Measurements from ENCODE around the gene SBNO2.
A peak's percentile ranks its signal among the peaks of the same experiment; 100 is the strongest.

The SBNO2 gene

GRCh38 chr19:1154731-1155351 is 19.2 kb downstream of the SBNO2 start:
- peak; percentile 46 for DNase-seq (ENCODE audit: low read depth)

GRCh38 chr19:1153891-1154730 is 20.0 kb downstream of the SBNO2 start:
- no peak for DNase-seq (ENCODE audit: low read depth)

GRCh38 chr19:1151917-1152587 is 22.0 kb downstream of the SBNO2 start:
- no peak for DNase-seq (ENCODE audit: low read depth)

- DNase-seq (ENCODE audit: low read depth): no peak
These were observed 22.9 kb downstream of the SBNO2 start for GRCh38 chr19:1151037-1151724.

- no peak for DNase-seq (ENCODE audit: low read depth)
These were observed 23.6 kb downstream of the SBNO2 start for GRCh38 chr19:1150333-1151036.

- DNase-seq (ENCODE audit: low read depth): no peak
These were observed 24.6 kb downstream of the SBNO2 start for GRCh38 chr19:1149259-1150045.

GRCh38 chr19:1147934-1148549 is 26.0 kb downstream of the SBNO2 start:
- DNase-seq (ENCODE audit: low read depth): no peak

GRCh38 chr19:1146858-1147780 is 26.9 kb downstream of the SBNO2 start:
- no peak for DNase-seq (ENCODE audit: low read depth)

- no peak for DNase-seq (ENCODE audit: low read depth)
These were observed 27.7 kb downstream of the SBNO2 start for GRCh38 chr19:1146412-1146699.

GRCh38 chr19:1145635-1146411 is 28.2 kb downstream of the SBNO2 start:
- DNase-seq (ENCODE audit: low read depth): no peak

GRCh38 chr19:1144741-1145140 is 29.3 kb downstream of the SBNO2 start:
- DNase-seq (ENCODE audit: low read depth): no peak

GRCh38 chr19:1143828-1144399 is 30.2 kb downstream of the SBNO2 start:
- DNase-seq (ENCODE audit: low read depth): no peak

- no peak for DNase-seq (ENCODE audit: low read depth)
These were observed 32.1 kb downstream of the SBNO2 start for GRCh38 chr19:1141944-1142343.

- DNase-seq (ENCODE audit: low read depth): no peak
These were observed 33.6 kb downstream of the SBNO2 start for GRCh38 chr19:1140272-1141027.

- no peak for DNase-seq (ENCODE audit: low read depth)
These were observed 34.9 kb downstream of the SBNO2 start for GRCh38 chr19:1139126-1139525.

GRCh38 chr19:1138121-1138520 is 35.9 kb downstream of the SBNO2 start:
- DNase-seq (ENCODE audit: low read depth): no peak

- no peak for DNase-seq (ENCODE audit: low read depth)
These were observed 37.3 kb downstream of the SBNO2 start for GRCh38 chr19:1136621-1137317.
